Activated CD8-positive, alpha-beta T cell treated with anti-CD3 and anti-CD28 coated beads, Interleukin-2, amount 10 ng/mL, durations not matched to agents 7 days and 5 days (primary cell): ENCODE measurements around the gene MSI2. TPM values are rescaled to one million over a fixed set of nuclear protein-coding genes. Genes with fewer than 3 reads are reported as not detected.
A peak's percentile ranks its signal among the peaks of the same experiment; 100 is the strongest.
"Not testable (repeated sequence)": the region's sequence is repeated elsewhere in the genome, so short reads cannot be mapped to it uniquely, and the experiment has no call there.

Source experiments
- ATAC-seq: fragments of 150-1000 bp; cut with Tn5 transposase; one replicate; pipeline ENCODE4 v1.10.0; 2021; ENCODE audit warnings: moderate library complexity
- CTCF ChIA-PET: fragments of 350-600 bp; sonication (Branson Sonifier 250); formaldehyde crosslinking; loops from one replicate; lab custom pipeline; 2021; ENCODE audit warnings: antibody characterized with exemption; lab: Charles Lee
- POLR2A ChIA-PET: fragments of 350-600 bp; sonication (Branson Sonifier 250); formaldehyde crosslinking; loops from one replicate; lab custom pipeline; 2021; ENCODE audit warnings: antibody characterized with exemption; lab: Charles Lee
- DNase-seq: peaks from one replicate; pipeline ENCODE4 v3.0.0-alpha.2; 2020
- H3K27ac Mint-ChIP-seq: one replicate; pipeline ENCODE4 v1.8.0; 2021; ENCODE audit warnings: mild to moderate bottlenecking, mixed read lengths
- H3K27me3 Mint-ChIP-seq: one replicate; pipeline ENCODE4 v1.8.0; 2021; ENCODE audit warnings: low read depth, mixed read lengths
- H3K36me3 Mint-ChIP-seq: one replicate; pipeline ENCODE4 v1.8.0; 2021; ENCODE audit warnings: low read depth, mixed read lengths
- H3K4me1 Mint-ChIP-seq: one replicate; pipeline ENCODE4 v1.8.0; 2021; ENCODE audit warnings: low read depth, mixed read lengths
- H3K4me3 Mint-ChIP-seq: one replicate; pipeline ENCODE4 v1.8.0; 2021; ENCODE audit warnings: mild to moderate bottlenecking, mixed read lengths
- H3K9me3 Mint-ChIP-seq: one replicate; pipeline ENCODE4 v1.8.0; 2022; ENCODE audit warnings: mixed read lengths; ENCODE audit not compliant: insufficient read depth
- total RNA-seq, 2 experiments: library from RNA; stranded (reverse); gene quantifications; one replicate each; pipeline ENCODE4 v1.2.3, GENCODE V29; 2021

Gene MSI2
- total RNA-seq, 2 experiments from 2014 or later: 123 to 125 TPM

GRCh38 chr17:57620576-57620975, 364.3 kb downstream of the MSI2 start:
- peaks cover 11% of the 10 kb centered on the region for H3K9me3 Mint-ChIP-seq
- ChIA-PET CTCF (no interaction called here), POLR2A (no interaction called here)
- H3K4me1 Mint-ChIP-seq: peaks cover 37% of the 10 kb centered on the region
- no peak for DNase-seq
- H3K27me3 Mint-ChIP-seq: no peaks in the 10 kb centered on the region
- no peak overlapping the region for H3K4me3 Mint-ChIP-seq
- no peak overlapping the region for H3K27ac Mint-ChIP-seq
- no peak for ATAC-seq
- peaks cover 31% of the 10 kb centered on the region for H3K36me3 Mint-ChIP-seq

- H3K4me3 Mint-ChIP-seq, POLR2A ChIA-PET, ATAC-seq: not testable (repeated sequence)
Measured at GRCh38 chr17:57621791-57622190, 365.5 kb downstream of the MSI2 start.

DNA sequence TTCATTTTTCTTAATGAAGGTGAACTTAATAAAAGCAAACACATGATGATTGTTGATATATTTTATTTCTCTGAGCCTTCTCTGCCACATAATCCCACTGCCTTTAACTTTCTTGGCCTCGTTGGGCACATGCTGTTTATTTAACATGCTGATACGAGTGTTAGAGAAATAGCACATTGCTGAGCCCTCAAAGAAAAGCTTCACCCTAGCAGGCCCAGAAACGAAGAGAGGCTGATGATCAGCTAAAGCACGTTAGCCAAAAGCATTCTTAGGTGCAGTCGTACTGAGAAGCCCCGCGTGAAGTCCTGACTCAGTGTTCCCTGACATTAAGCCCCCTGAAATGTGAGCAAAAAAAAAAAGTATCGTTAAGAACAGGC, 366.0 kb downstream of the MSI2 start:
- POLR2A ChIA-PET: no interaction called here
- H3K27me3 Mint-ChIP-seq: no peaks in the 10 kb centered on the region
- ATAC-seq (no peak), DNase-seq (no peak)
- peaks cover 3% of the 10 kb centered on the region for H3K9me3 Mint-ChIP-seq
- H3K36me3 Mint-ChIP-seq: peaks cover 19% of the 10 kb centered on the region
- no peak overlapping the region for H3K27ac Mint-ChIP-seq
- CTCF ChIA-PET: interaction anchor here (1.4 to 4.3 kb wide), 3 partner anchors 9 to 49 kb away, joined by 4 to 19 read pairs (median 15); no protein-coding TSS in a partner anchor
- no peak overlapping the region for H3K4me3 Mint-ChIP-seq
- peaks cover 41% of the 10 kb centered on the region for H3K4me1 Mint-ChIP-seq

More at GRCh38 chr17:57621791-57622190, 365.5 kb downstream of the MSI2 start:
- not testable (repeated sequence) for DNase-seq, H3K27ac Mint-ChIP-seq, H3K27me3 Mint-ChIP-seq, H3K9me3 Mint-ChIP-seq
- CTCF ChIA-PET: interaction anchor here (2.7 to 4.3 kb wide), 2 partner anchors 23 to 50 kb away, joined by 15 to 19 read pairs; no protein-coding TSS in a partner anchor
- H3K4me1 Mint-ChIP-seq: peaks cover 41% of the 10 kb centered on the region
- H3K36me3 Mint-ChIP-seq: peaks cover 23% of the 10 kb centered on the region

DNA sequence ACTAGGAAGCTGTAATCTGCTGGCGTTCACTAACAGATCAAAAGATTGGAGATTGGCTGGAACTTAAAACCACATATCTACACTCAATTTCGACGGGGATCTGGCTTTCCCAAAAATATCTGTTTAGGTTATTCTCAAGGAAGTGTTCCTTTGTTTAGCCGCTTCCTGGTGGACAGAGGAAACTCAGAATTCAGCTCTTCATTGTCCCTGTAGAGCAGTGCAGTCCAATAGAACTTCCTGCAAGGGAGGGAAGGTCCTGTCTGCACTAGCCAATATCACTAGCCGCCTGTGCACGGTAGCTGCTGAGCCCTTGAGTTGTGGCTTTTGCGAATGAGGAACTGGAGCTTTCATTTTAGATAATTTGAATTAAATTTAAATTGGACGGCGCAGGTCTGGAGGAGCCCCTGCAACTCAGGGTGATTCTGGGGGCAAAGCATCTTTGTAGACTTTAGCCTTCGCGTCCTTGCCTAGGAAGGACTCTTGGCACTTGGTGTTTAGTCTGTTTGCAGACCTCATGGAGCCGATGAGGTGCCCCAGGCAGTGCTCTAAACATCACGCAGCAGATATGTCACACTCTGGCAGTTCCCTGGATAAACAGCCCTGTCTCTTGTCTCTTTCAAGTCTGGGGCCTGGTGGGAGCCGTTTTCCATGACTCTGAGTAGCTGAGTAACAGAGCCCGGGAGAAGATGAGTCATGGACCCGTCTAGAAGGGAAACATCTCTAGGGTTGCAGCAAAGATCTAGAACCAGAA, 366.5 kb downstream of the MSI2 start:
- ChIA-PET CTCF (interaction anchor here (1.3 to 4.3 kb wide), 4 partner anchors 9 to 49 kb away, joined by 3 to 19 read pairs (median 10); no protein-coding TSS in a partner anchor), POLR2A (no interaction called here)
- no peaks in the 10 kb centered on the region for H3K9me3 Mint-ChIP-seq
- H3K4me1 Mint-ChIP-seq: peaks cover 41% of the 10 kb centered on the region
- H3K27ac Mint-ChIP-seq: peak overlapping the region; percentile 27
- no peak for ATAC-seq
- H3K27me3 Mint-ChIP-seq: no peaks in the 10 kb centered on the region
- H3K4me3 Mint-ChIP-seq: no peak overlapping the region
- H3K36me3 Mint-ChIP-seq: peaks cover 20% of the 10 kb centered on the region
- no peak for DNase-seq

- H3K27ac Mint-ChIP-seq: no peak overlapping the region
- H3K27me3 Mint-ChIP-seq: no peaks in the 10 kb centered on the region
Measured at GRCh38 chr17:57623620-57624019, 367.3 kb downstream of the MSI2 start.

GRCh38 chr17:57624386-57624785, 368.1 kb downstream of the MSI2 start:
- Mint-ChIP-seq H3K4me1 (peaks cover 37% of the 10 kb centered on the region), H3K27ac (peak overlapping the region; percentile 37), H3K27me3 (no peaks in the 10 kb centered on the region), H3K9me3 (no peaks in the 10 kb centered on the region), H3K36me3 (peaks cover 21% of the 10 kb centered on the region), H3K4me3 (no peak overlapping the region)
- ATAC-seq (no peak), DNase-seq (no peak)
- ChIA-PET POLR2A (no interaction called here), CTCF (interaction anchor here (0.9 to 4.3 kb wide), 4 partner anchors 9 to 47 kb away, joined by 3 to 19 read pairs (median 7); no protein-coding TSS in a partner anchor)

More at GRCh38 chr17:57623620-57624019, 367.3 kb downstream of the MSI2 start:
- ChIA-PET CTCF (interaction anchor here (0.9 to 4.3 kb wide), 5 partner anchors 8 to 48 kb away, joined by 3 to 19 read pairs (median 4); no protein-coding TSS in a partner anchor), POLR2A (no interaction called here)
- Mint-ChIP-seq H3K36me3 (peaks cover 24% of the 10 kb centered on the region), H3K4me3 (no peak overlapping the region), H3K4me1 (peaks cover 43% of the 10 kb centered on the region), H3K9me3 (no peaks in the 10 kb centered on the region)
- DNase-seq (no peak), ATAC-seq (no peak)

DNA sequence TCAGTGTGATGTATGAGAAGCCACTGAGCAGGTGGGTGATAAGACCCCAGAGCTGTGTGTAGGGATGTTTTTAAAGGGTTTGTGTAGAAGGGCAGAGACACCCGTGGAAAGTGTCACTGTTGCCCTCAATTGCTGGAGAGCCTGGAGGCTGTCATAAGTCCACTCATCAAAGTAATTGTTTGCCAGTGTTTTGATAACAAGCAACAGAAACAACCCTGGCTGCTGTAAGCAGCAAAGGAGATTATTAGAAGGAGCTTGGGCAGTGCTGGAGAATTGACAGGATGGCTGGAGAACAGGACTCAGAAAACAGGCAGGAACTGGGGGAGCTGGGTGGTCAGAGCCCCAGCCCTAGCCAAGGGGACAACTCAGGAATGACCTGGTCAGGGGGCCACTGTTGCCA, 369.2 kb downstream of the MSI2 start:
- peak overlapping the region; percentile 47 for H3K27ac Mint-ChIP-seq
- ATAC-seq (no peak), DNase-seq (no peak)
- H3K9me3 Mint-ChIP-seq: no peaks in the 10 kb centered on the region
- peaks cover 17% of the 10 kb centered on the region for H3K36me3 Mint-ChIP-seq
- no peak overlapping the region for H3K4me3 Mint-ChIP-seq
- H3K4me1 Mint-ChIP-seq: peaks cover 37% of the 10 kb centered on the region
- CTCF ChIA-PET: interaction anchor here (1.7 to 4.3 kb wide), 2 partner anchors 46 to 382 kb away, joined by 3 to 19 read pairs; no protein-coding TSS in a partner anchor
- POLR2A ChIA-PET: no interaction called here
- H3K27me3 Mint-ChIP-seq: no peaks in the 10 kb centered on the region

- Mint-ChIP-seq H3K36me3 (peaks cover 17% of the 10 kb centered on the region), H3K4me1 (peaks cover 37% of the 10 kb centered on the region), H3K4me3 (no peak overlapping the region), H3K9me3 (no peaks in the 10 kb centered on the region), H3K27ac (peak overlapping the region; percentile 4), H3K27me3 (no peaks in the 10 kb centered on the region)
- no peak for DNase-seq
- POLR2A ChIA-PET: no interaction called here
- CTCF ChIA-PET: interaction anchor here (1.7 to 4.3 kb wide), 2 partner anchors 46 to 383 kb away, joined by 3 to 19 read pairs; no protein-coding TSS in a partner anchor
- ATAC-seq: no peak
Measured at GRCh38 chr17:57625957-57626356, 369.6 kb downstream of the MSI2 start.

- H3K27me3 Mint-ChIP-seq: no peaks in the 10 kb centered on the region
- peaks cover 37% of the 10 kb centered on the region for H3K4me1 Mint-ChIP-seq
- peaks cover 19% of the 10 kb centered on the region for H3K36me3 Mint-ChIP-seq
- no peak overlapping the region for H3K4me3 Mint-ChIP-seq
- DNase-seq: no peak
- no peak for ATAC-seq
- ChIA-PET CTCF (interaction anchor here (1.2 to 1.7 kb wide), 2 partner anchors 28 to 383 kb away, joined by 3 read pairs; no protein-coding TSS in a partner anchor), POLR2A (no interaction called here)
- H3K9me3 Mint-ChIP-seq: no peaks in the 10 kb centered on the region
- H3K27ac Mint-ChIP-seq: peak overlapping the region; percentile 4
Measured at GRCh38 chr17:57626520-57627210, 370.3 kb downstream of the MSI2 start.

DNA sequence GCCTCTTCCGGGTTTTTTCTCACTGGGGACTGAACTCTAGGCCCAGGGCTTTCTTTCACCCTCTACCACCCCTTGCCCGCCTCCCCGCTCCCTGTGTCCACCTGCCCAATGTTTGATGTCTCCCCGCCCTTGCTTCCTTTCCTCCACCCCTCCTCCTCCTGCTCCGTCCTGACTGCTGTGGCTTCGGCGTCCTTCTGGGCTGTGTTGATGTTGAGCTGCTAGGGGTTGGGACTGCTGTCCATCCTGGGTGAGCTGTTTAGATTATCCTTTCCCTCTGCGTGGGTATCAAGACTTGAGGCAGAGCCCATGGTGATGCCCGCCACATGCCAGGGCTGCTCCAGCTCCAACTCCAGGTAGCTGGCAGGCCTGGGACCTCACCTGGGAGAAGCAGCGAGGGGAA, 371.3 kb downstream of the MSI2 start:
- CTCF ChIA-PET: interaction anchor here (1.2 kb wide), 1 partner anchor 29 kb away, joined by 3 read pairs; no protein-coding TSS in a partner anchor
- no peak for ATAC-seq
- peak overlapping the region; percentile 39 for H3K27ac Mint-ChIP-seq
- no peaks in the 10 kb centered on the region for H3K27me3 Mint-ChIP-seq
- H3K36me3 Mint-ChIP-seq: peaks cover 26% of the 10 kb centered on the region
- H3K4me1 Mint-ChIP-seq: peaks cover 34% of the 10 kb centered on the region
- H3K9me3 Mint-ChIP-seq: no peaks in the 10 kb centered on the region
- DNase-seq: no peak
- no peak overlapping the region for H3K4me3 Mint-ChIP-seq
- POLR2A ChIA-PET: no interaction called here

GRCh38 chr17:57628421-57628820, 372.1 kb downstream of the MSI2 start:
- Mint-ChIP-seq H3K4me1 (peaks cover 27% of the 10 kb centered on the region), H3K36me3 (peaks cover 33% of the 10 kb centered on the region), H3K27ac (peak overlapping the region; percentile 40), H3K4me3 (no peak overlapping the region), H3K27me3 (no peaks in the 10 kb centered on the region), H3K9me3 (no peaks in the 10 kb centered on the region)
- ATAC-seq (no peak), DNase-seq (no peak)
- POLR2A ChIA-PET: no interaction called here
- CTCF ChIA-PET: no interaction called here
